Transverse colon (tissue), 4 donors: ENCODE results near the gene UBAC2.

Experiments used
- CTCF ChIP-seq, 5 experiments: fragments of 200-600 bp in 3 of 5; fragments of 450-650 bp in 2 of 5; sonication (generic) in 3 of 5; IDR thresholded peaks; 1 replicate in 2 of 5; 2 replicates in 3 of 5; pipeline ENCODE4 v1.5.1; 2016 to 2017; ENCODE audit warnings: antibody characterized with exemption in 5 of 5, inconsistent platforms in 3 of 5, mild to moderate bottlenecking in 2 of 5, moderate library complexity in 1 of 5
- POLR2A ChIP-seq: fragments of 450-650 bp; IDR thresholded peaks from one replicate; pipeline ENCODE4 v1.6.1; 2016; ENCODE audit warnings: antibody characterized with exemption, mild to moderate bottlenecking, moderate library complexity
- POLR2AphosphoS5 ChIP-seq, 3 donors: sonication (generic); formaldehyde crosslinking; IDR thresholded peaks; one replicate each; pipeline ENCODE4 v1.6.1; 2016; ENCODE audit warnings: antibody characterized with exemption in 3 of 3

DNA sequence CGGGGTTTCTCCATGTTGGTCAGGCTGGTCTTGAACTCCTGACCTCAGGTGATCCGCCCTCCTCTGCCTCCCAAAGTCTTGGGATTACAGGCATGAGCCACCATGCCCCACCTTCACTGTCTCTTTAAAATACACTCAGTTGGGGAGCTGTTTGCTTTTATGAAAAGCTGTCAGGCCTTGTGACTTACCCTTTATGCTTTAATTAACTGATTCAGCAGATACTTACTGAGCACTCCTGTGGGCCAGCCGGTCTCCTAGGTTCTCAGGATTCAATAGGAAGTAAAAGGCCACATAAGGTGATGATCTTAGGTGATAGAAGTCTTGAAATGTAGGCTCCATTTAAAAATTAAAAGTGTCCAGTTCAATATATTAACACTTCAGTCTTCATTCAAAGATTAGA, 7.5 kb downstream of the UBAC2 start:
- TF ChIP-seq POLR2AphosphoS5 (IDR thresholded peaks at IDR 0.05) (no peak), POLR2A (no peak), CTCF (IDR thresholded peaks at IDR 0.05) (no peak)
